Hematopoietic multipotent progenitor cell treated with erythropoietin and hydrocortisone succinate and interleukin-3 and kit ligand, for 8 days (in vitro differentiated cells): ENCODE measurements around the gene VWA5A.

Experiments
- DNase-seq: peaks from one replicate; pipeline ENCODE4 v3.0.0-alpha.2; 2015

Gene VWA5A

GRCh38 chr11:124172101-124172500 is 56.9 kb downstream of the VWA5A start:
- DNase-seq = no peak

GRCh38 chr11:124172599-124172998 is 57.3 kb downstream of the VWA5A start:
- DNase-seq = no peak

- DNase-seq = peak; percentile 29
These were observed 58.8 kb downstream of the VWA5A start for GRCh38 chr11:124174001-124174583.

GRCh38 chr11:124176925-124177715 is 61.9 kb downstream of the VWA5A start:
- no peak for DNase-seq

GRCh38 chr11:124179310-124179709 is 64.1 kb downstream of the VWA5A start:
- DNase-seq = no peak

GRCh38 chr11:124183068-124183467 is 67.8 kb downstream of the VWA5A start, which contains the start of gene OR10D3:
OR10D3 (plus strand) TSS chr11:124183345; CDS start chr11:124185270, 1,925 bp downstream.
- DNase-seq = no peak

- DNase-seq = peak; percentile 32
These were observed 75.3 kb downstream of the VWA5A start for GRCh38 chr11:124190298-124191139.

- DNase-seq = no peak
These were observed 78.2 kb downstream of the VWA5A start for GRCh38 chr11:124193221-124194010.

GRCh38 chr11:124194293-124195188 is 79.3 kb downstream of the VWA5A start:
- DNase-seq = no peak

- DNase-seq = peak; percentile 87
These were observed 80.0 kb downstream of the VWA5A start for GRCh38 chr11:124195189-124195734.
